LHCN-M2 (cell line): Measurements from ENCODE around the gene PRTFDC1. TPM values are rescaled to one million over a fixed set of nuclear protein-coding genes. Genes with fewer than 3 reads are reported as not detected.
A peak's percentile ranks its signal among the peaks of the same experiment; 100 is the strongest.
"Not testable (repeated sequence)": the region's sequence is repeated elsewhere in the genome, so short reads cannot be mapped to it uniquely, and the experiment has no call there.

Experiments
- DNase-seq: peaks from one replicate; pipeline ENCODE4 v3.0.0-alpha.2; 2012; ENCODE audit warnings: low read depth
- total RNA-seq: library from RNA; depleted of rRNA; stranded (reverse); fragments of >200 nt; gene quantifications from 2 replicates; pipeline ENCODE4 v1.2.3, GENCODE V29; 2014

Gene PRTFDC1
- total RNA-seq, 1 experiment from 2014 or later, result 2.2 TPM

- no peak for DNase-seq
Observed at GRCh38 chr10:24935504-24936292, 16.7 kb downstream of the PRTFDC1 start.

DNA sequence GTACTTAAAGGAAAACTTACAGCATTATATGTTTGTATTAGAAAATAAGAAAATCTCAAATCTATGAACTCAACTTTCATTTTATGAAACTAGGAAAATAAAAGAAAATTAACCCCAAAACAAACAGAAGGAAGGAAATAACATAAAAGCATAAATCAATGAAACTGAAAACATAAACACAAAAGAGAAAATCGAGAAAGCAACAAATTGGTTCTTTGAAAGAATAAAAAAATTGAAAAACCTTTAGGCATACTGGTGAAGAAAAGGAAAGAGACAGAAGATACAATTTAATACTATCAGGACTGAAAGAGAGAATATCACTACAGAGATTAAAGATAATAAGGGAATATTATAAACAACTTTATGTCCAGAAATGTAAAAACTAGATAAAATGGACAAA lies 21.2 kb downstream of the PRTFDC1 start:
- no peak for DNase-seq

- DNase-seq, result no peak
Observed at GRCh38 chr10:24930427-24930826, 22.0 kb downstream of the PRTFDC1 start.

GRCh38 chr10:24929904-24930303 lies 22.5 kb downstream of the PRTFDC1 start:
- DNase-seq, result no peak

- peak; percentile 98 for DNase-seq
Observed at GRCh38 chr10:24929056-24929544, 23.3 kb downstream of the PRTFDC1 start.

- DNase-seq, result no peak
Observed at GRCh38 chr10:24928163-24928562, 24.2 kb downstream of the PRTFDC1 start.

DNA sequence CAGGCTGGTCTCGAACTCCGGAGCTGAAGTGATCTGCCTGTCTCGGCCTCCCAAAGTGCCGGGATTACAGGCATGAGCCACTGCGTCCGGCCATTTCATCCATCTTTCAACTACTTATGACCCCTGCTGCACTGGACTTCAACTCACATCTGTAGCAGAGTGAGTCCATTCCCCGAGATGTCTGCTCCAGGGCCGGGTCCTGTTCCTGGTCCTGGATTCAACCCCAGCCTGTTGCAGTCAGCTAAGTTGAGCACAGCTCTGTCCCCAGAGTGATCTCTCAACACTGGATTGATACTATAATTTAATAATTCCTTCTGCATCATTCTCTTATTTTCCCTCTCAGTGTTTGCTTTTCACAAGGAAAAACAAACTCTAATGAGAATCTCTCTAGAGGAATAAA lies 25.8 kb downstream of the PRTFDC1 start:
- DNase-seq, result no peak

DNA sequence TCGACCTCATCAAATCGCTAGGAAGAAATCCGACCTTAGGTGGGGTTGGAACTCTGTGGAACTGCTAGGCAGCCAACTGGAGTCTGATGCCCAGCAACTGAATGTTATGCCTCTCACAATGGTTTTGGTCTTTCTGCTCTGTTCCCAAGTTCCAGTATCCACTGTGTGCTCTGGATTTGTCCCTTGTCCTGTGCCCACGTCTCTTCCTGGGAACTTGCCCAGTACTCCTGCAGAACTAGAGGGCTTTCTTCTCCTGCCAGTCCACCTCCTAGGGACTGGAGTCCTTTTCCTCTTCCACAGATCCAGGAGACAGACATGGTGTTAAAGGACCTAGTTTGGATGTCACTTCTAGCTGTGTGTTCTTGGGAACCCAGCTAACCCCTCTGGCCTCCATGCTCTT lies 26.6 kb downstream of the PRTFDC1 start:
- DNase-seq, result no peak

DNA sequence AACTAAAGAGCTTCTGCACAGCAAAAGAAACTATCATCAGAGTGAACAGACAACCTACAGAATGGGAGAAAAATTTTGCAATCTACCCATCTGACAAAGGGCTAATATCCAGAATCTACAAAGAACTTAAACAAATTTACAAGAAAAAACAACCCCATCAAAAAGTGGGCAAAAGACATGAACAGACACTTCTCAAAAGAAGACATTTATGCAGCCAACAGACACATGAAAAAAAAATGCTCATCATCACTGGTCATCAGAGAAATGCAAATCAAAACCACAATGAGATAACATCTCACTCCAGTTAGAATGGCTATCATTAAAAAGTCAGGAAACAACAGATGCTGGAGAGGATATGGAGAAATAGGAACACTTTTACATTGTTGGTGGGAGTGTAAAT lies 27.9 kb downstream of the PRTFDC1 start:
- not testable (repeated sequence) for DNase-seq

DNA sequence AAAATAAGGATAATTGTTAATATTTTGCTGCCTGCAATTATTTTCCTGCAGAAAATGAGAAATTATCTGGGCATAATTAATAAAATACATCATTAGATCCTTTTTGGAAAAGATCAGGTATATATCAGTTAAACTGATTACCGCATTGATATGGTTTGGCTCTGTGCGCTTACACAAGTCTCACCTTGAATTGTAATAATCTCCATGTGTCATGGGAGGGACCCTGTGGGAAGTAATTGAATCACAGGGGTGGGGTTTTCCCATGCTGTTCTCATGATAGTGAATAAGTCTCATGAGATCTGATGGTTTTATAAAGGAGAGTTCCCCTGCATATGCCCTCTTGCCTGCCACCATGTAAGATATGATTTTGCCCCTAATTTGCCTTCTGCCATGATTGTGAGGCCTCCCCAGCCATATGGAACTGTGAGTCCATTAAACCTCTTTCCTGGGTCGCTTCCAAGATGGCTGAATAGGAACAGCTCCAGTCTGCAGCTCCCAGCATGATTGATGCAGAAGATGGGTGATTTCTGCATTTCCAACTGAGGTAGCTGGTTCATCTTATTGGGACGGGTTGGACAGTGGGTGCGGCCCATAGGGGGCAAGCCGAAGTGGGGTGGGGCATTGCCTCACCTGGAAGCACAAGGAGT lies 30.1 kb downstream of the PRTFDC1 start:
- not testable (repeated sequence) for DNase-seq

GRCh38 chr10:24920907-24921881 lies 31.2 kb downstream of the PRTFDC1 start:
- DNase-seq, result peak; percentile 94

GRCh38 chr10:24920192-24920591 lies 32.2 kb downstream of the PRTFDC1 start:
- DNase-seq, result not testable (repeated sequence)

DNA sequence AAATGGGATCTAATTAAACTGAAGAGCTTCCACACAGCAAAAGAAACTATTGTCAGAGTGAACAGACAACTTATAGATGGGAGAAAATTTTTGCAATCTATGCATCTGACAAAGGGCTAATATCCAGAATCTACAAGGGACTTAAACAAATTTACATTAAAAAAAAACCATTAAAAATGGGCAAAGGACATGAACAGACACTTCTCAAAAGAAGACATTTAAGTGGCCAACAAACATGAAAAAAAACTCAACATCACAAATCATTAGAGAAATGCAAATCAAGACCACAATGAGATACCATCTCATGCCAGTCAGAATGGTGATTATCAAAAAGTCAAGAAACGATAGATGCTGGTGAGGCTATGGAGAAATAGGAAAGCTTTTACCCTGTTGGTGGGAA lies 32.8 kb downstream of the PRTFDC1 start:
- DNase-seq, result not testable (repeated sequence)

DNA sequence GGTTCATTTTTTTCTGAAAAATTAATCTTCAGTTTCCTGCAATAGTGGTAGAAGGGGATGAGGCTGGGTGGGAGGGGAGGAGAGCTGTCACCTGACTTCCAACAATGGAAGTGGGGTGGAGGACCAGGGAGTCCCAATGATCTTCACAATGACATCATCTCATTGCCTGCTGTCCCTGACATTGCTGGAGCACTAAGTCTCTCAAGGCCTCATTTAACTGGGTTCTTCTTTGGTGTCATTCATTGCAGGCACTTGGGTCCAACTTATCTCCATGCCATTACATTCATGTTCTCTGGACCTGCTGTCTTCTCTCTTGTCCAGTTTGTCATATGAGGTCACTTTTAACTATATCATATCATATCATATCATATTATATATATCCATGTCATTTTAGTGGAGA lies 34.4 kb downstream of the PRTFDC1 start:
- DNase-seq, result no peak

DNA sequence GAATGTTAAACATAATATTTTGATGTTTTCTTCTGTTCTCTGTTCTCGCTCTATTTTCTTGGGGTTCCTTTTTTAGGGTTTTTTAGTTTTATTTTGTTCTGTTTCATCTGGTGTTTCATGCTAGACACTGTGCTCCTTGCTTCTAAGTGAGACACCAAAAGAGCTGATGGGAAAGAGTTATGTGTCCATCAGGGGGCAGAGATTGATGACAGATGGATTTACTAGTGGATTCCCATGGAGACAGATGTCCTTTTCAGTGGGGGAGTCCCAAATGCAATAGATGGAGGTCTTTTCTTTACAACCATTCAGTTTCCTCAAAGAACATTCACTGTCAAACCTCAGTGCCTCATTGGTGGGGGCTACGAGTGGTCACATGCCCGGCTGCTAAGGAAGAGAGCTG lies 34.9 kb downstream of the PRTFDC1 start:
- no peak for DNase-seq

DNA sequence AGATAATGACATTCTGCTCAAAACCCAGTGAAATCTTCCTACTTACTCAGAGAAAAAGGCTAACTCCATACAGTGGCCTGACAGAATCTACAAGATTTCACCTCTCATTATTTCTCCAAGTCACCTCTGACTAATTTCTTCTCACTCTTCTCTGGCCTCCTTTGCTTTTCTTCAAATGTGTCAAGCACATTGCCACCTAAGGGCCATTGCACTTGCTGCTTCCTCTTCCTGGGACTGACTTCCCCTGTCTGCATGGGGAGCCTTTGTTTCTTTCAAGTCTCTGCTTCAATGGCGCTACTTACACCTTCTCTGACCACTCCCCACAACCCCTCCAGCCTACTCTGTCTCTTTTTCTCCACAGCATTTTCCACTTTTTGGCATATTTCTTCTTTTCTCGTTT lies 36.0 kb downstream of the PRTFDC1 start:
- no peak for DNase-seq

GRCh38 chr10:24915304-24915703 lies 37.1 kb downstream of the PRTFDC1 start:
- DNase-seq, result no peak

DNA sequence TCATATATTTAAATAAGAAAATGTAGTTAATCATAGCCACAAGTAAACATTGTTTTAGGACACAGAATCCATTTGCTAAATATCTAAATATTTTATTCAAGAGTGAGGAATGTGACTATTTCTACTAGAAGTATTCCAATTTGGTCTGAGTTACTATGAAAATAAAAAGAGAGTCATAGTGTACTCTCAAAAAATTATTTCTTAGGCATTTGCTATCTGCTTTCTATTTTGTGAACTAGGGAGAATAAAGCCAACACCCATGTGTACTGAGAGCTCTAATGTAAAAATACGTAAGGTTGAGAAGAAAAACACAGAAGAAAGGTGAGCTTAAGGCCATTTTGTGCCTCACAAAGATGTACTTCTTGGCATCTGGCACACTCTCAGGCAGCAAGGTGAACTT lies 38.3 kb downstream of the PRTFDC1 start:
- no peak for DNase-seq

DNA sequence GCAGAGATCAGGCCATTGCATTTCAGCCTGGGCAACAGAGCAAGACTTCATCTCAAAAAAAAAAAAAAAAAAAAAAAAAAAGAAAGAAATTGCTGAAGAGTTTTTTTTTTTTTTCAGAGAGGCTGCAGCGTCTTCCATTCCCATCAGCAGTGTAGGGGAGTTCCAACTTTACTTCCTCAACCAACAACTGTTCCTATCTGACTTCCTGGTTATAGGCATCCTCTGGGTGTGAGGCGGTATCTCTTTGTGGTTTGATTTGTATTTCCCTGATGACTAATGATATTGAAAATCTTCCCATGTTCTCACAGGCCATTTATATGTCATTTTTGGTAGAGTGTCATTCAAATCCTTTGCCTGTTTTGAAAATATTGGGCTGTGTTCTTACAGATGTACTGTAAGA lies 40.2 kb downstream of the PRTFDC1 start:
- DNase-seq, result peak; percentile 78

- no peak for DNase-seq
Observed at GRCh38 chr10:24911029-24911428, 41.4 kb downstream of the PRTFDC1 start.

- DNase-seq, result no peak
Observed at GRCh38 chr10:24910574-24910973, 41.8 kb downstream of the PRTFDC1 start.
